H9 (cell line): ENCODE results near the gene TRAP1. TPM values are rescaled to one million over a fixed set of nuclear protein-coding genes. Genes with fewer than 3 reads are reported as not detected.

Experiments
- DNase-seq: peaks from one replicate; pipeline ENCODE4 v3.0.0-alpha.2; 2017
- H2AFZ ChIP-seq: one replicate; pipeline ENCODE4 v1.6.1; 2013; ENCODE audit warnings: mild to moderate bottlenecking, low read length, control low read depth, moderate library complexity
- H2AK5ac ChIP-seq: 2 replicates; pipeline ENCODE4 v1.6.1; 2013; ENCODE audit warnings: low read length, control low read depth, mixed read lengths; ENCODE audit not compliant: insufficient read length
- H2BK120ac ChIP-seq: one replicate; pipeline ENCODE4 v1.6.1; 2013; ENCODE audit warnings: low read depth, mild to moderate bottlenecking, low read length, control low read depth, inconsistent platforms; ENCODE audit not compliant: poor library complexity, severe bottlenecking
- H2BK12ac ChIP-seq: 2 replicates; pipeline ENCODE4 v1.6.1; 2013; ENCODE audit warnings: low read length, control low read depth, mixed read lengths, low read depth; ENCODE audit not compliant: insufficient read length
- H2BK15ac ChIP-seq: 2 replicates; pipeline ENCODE4 v1.6.1; 2013; ENCODE audit warnings: low read depth, low read length, control low read depth
- H2BK20ac ChIP-seq: one replicate; pipeline ENCODE4 v1.6.1; 2013; ENCODE audit warnings: low read depth, mild to moderate bottlenecking, low read length, control low read depth, inconsistent platforms; ENCODE audit not compliant: poor library complexity, severe bottlenecking
- H2BK5ac ChIP-seq: 2 replicates; pipeline ENCODE4 v1.6.1; 2013; ENCODE audit warnings: low read length, control low read depth, mixed read lengths; ENCODE audit not compliant: insufficient read length
- H3K14ac ChIP-seq: 2 replicates; pipeline ENCODE4 v1.6.1; 2013; ENCODE audit warnings: low read length, control low read depth; ENCODE audit not compliant: insufficient read depth
- H3K18ac ChIP-seq: 2 replicates; pipeline ENCODE4 v1.6.1; 2013; ENCODE audit warnings: low read depth, mild to moderate bottlenecking, mixed read lengths, low read length, control low read depth; ENCODE audit not compliant: insufficient read length
- H3K23ac ChIP-seq: 2 replicates; pipeline ENCODE4 v1.6.1; 2013; ENCODE audit warnings: low read length, control low read depth, mixed read lengths, low read depth; ENCODE audit not compliant: insufficient read length
- H3K23me2 ChIP-seq: 2 replicates; pipeline ENCODE4 v1.6.1; 2013; ENCODE audit warnings: low read depth, mild to moderate bottlenecking, mixed read lengths, low read length, control low read depth; ENCODE audit not compliant: insufficient read length, poor library complexity, severe bottlenecking
- H3K27ac ChIP-seq: 2 replicates; pipeline ENCODE4 v1.5.1; 2013; ENCODE audit warnings: low read length, control low read depth, mixed read lengths, low read depth; ENCODE audit not compliant: insufficient read length
- H3K27me3 ChIP-seq: 2 replicates; pipeline ENCODE4 v1.6.1; 2013; ENCODE audit warnings: low read length, control low read depth, inconsistent platforms; ENCODE audit not compliant: insufficient read depth
- H3K4ac ChIP-seq: 2 replicates; pipeline ENCODE4 v1.6.1; 2013; ENCODE audit warnings: low read depth, mild to moderate bottlenecking, control low read depth, inconsistent platforms, low read length, moderate library complexity
- H3K4me1 ChIP-seq: 2 replicates; pipeline ENCODE4 v1.6.1; 2013; ENCODE audit warnings: low read length, control low read depth, inconsistent platforms; ENCODE audit not compliant: insufficient read depth
- H3K4me2 ChIP-seq: 2 replicates; pipeline ENCODE4 v1.6.1; 2013; ENCODE audit warnings: low read length, control low read depth, mixed read lengths; ENCODE audit not compliant: insufficient read length, insufficient read depth
- H3K56ac ChIP-seq: 2 replicates; pipeline ENCODE4 v1.6.1; 2013; ENCODE audit warnings: low read depth, mild to moderate bottlenecking, mixed read lengths, low read length, control low read depth; ENCODE audit not compliant: insufficient read length
- H3K79me1 ChIP-seq: 2 replicates; pipeline ENCODE4 v1.6.1; 2013; ENCODE audit warnings: low read depth, mild to moderate bottlenecking, moderate library complexity, low read length, control low read depth, inconsistent platforms; ENCODE audit not compliant: insufficient read depth, poor library complexity, severe bottlenecking
- H3K79me2 ChIP-seq: 2 replicates; pipeline ENCODE4 v1.6.1; 2013; ENCODE audit warnings: low read length, control low read depth, inconsistent platforms; ENCODE audit not compliant: insufficient read depth
- H3K9ac ChIP-seq: 2 replicates; pipeline ENCODE4 v1.6.1; 2013; ENCODE audit warnings: low read length, control low read depth, mixed read lengths; ENCODE audit not compliant: insufficient read length; ENCODE audit errors: extremely low read depth
- H3K9me3 ChIP-seq: one replicate; pipeline ENCODE4 v1.6.1; 2013; ENCODE audit warnings: low read depth, low read length, inconsistent platforms; ENCODE audit not compliant: control insufficient read depth
- H3T11ph ChIP-seq: one replicate; pipeline ENCODE4 v1.6.1; 2013; ENCODE audit warnings: mild to moderate bottlenecking, low read length, control low read depth, inconsistent platforms
- H4K20me1 ChIP-seq: one replicate; pipeline ENCODE4 v1.6.1; 2013; ENCODE audit not compliant: control insufficient read depth, insufficient read length, insufficient read depth
- H4K5ac ChIP-seq: 2 replicates; pipeline ENCODE4 v1.6.1; 2013; ENCODE audit warnings: low read depth, mild to moderate bottlenecking, mixed read lengths, low read length, control low read depth; ENCODE audit not compliant: insufficient read length
- H4K8ac ChIP-seq: replicated peaks from 2 replicates; pipeline ENCODE4 v1.6.1; 2013; ENCODE audit warnings: low read length, control low read depth, mixed read lengths, low read depth; ENCODE audit not compliant: insufficient read length
- H4K91ac ChIP-seq: 2 replicates; pipeline ENCODE4 v1.6.1; 2013; ENCODE audit warnings: low read depth, mild to moderate bottlenecking, moderate library complexity, mixed read lengths, low read length, control low read depth; ENCODE audit not compliant: insufficient read length
- H3K27ac Mint-ChIP-seq, 3 experiments: 2 replicates in 2 of 3; 3 replicates in 1 of 3; pipeline ENCODE4 v1.8.0; 2020 to 2021; ENCODE audit warnings: mixed read lengths in 3 of 3, mild to moderate bottlenecking in 1 of 3, moderate library complexity in 1 of 3
- H3K27me3 Mint-ChIP-seq: 2 replicates; pipeline ENCODE4 v1.8.0; 2021; ENCODE audit warnings: low read depth, mild to moderate bottlenecking, moderate library complexity, mixed read lengths
- H3K36me3 Mint-ChIP-seq, 3 experiments: 2 replicates in 2 of 3; 3 replicates in 1 of 3; pipeline ENCODE4 v1.8.0; 2020 to 2021; ENCODE audit warnings: low read depth in 3 of 3, mixed read lengths in 3 of 3; ENCODE audit not compliant: insufficient read depth in 1 of 3
- H3K4me1 Mint-ChIP-seq, 2 experiments: 2 replicates each; pipeline ENCODE4 v1.8.0; 2020; ENCODE audit warnings: mixed read lengths in 2 of 2
- H3K4me3 Mint-ChIP-seq, 2 experiments: 2 replicates in 1 of 2; 3 replicates in 1 of 2; pipeline ENCODE4 v1.8.0; 2020 to 2021; ENCODE audit warnings: mild to moderate bottlenecking in 2 of 2, mixed read lengths in 2 of 2, moderate library complexity in 1 of 2
- H3K9me3 Mint-ChIP-seq, 2 experiments: 2 replicates in 1 of 2; 3 replicates in 1 of 2; pipeline ENCODE4 v1.8.0; 2020; ENCODE audit warnings: mild to moderate bottlenecking in 2 of 2, mixed read lengths in 2 of 2, moderate library complexity in 1 of 2
- WGBS: extraction: QIAGEN DNeasy Blood & Tissue Kit; methylation state at CpG from one replicate; pipeline ENCODE4 v1.1.7; 2013; ENCODE audit warnings: missing lambda C conversion rate, low lambda C conversion rate, mixed read lengths; ENCODE audit not compliant: insufficient read length; ENCODE audit errors: extremely low coverage; 5-methylcytosine and 5-hydroxymethylcytosine counted together
- total RNA-seq: library from RNA; stranded (reverse); gene quantifications from 2 replicates; pipeline ENCODE4 v1.2.1, GENCODE V29; 2021
- TF ChIP-seq, protein P1 (sequence below): fragments of 200-600 bp; sonication (generic); conservative IDR thresholded peaks from 3 replicates; pipeline ENCODE4 v1.8.0; 2021; ENCODE audit warnings: antibody characterized with exemption, mild to moderate bottlenecking

TRAP1 gene
- total RNA-seq, 1 experiment from 2014 or later: 211 TPM

DNA sequence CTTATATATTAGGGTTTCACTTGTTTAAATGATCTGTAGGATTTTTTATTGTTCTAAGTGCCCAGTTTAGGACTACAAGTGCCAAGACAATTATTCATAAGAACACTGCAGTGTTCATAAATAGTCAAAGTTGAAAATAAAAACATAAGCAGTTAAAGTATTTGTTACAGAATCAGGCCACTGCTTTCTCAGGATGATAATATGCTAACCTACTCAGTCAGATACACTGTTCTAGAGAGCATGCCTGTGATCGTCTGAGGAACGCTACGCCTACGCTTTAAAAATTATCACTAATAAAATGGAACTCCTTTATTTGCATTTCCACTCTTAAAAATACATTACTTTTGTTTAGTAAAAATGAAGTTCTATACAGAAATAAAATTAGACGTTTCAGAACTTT, 37.4 kb upstream of the TRAP1 start:
- H3K27me3 ChIP-seq: no peaks in the 10 kb centered on the region
- no peak overlapping the region for H2AFZ ChIP-seq
- no peak for DNase-seq
- H3K23ac ChIP-seq: no peak overlapping the region
- no peak overlapping the region for H3K27ac Mint-ChIP-seq
- H3K79me2 ChIP-seq: no peaks in the 10 kb centered on the region
- no peaks in the 10 kb centered on the region for H3K23me2 ChIP-seq
- H3K18ac ChIP-seq: no peak overlapping the region
- H2BK12ac ChIP-seq: no peak overlapping the region
- no peaks in the 10 kb centered on the region for H3K4me1 Mint-ChIP-seq
- H3K27ac ChIP-seq: no peak overlapping the region
- no peak overlapping the region for H3K4me2 ChIP-seq
- H2BK120ac ChIP-seq: no peak overlapping the region
- no peaks in the 10 kb centered on the region for H3K9me3 Mint-ChIP-seq
- no peak overlapping the region for H3K56ac ChIP-seq
- H2BK20ac ChIP-seq: no peak overlapping the region
- H3K36me3 Mint-ChIP-seq: peaks cover 20 to 68% (median 46%) of the 10 kb centered on the region in 3 experiments; a peak in 6 of 7 replicates
- no peaks in the 10 kb centered on the region for H3K9me3 ChIP-seq
- H3K9ac ChIP-seq: no peak overlapping the region
- H3K4me1 ChIP-seq: no peaks in the 10 kb centered on the region
- no peak overlapping the region for H2BK5ac ChIP-seq
- H4K8ac ChIP-seq: no peak overlapping the region
- H2BK15ac ChIP-seq: no peak overlapping the region
- H3K79me1 ChIP-seq: peaks cover 2% of the 10 kb centered on the region
- no peak overlapping the region for H2AK5ac ChIP-seq
- H4K91ac ChIP-seq: no peak overlapping the region
- TF ChIP-seq, protein P1, sequence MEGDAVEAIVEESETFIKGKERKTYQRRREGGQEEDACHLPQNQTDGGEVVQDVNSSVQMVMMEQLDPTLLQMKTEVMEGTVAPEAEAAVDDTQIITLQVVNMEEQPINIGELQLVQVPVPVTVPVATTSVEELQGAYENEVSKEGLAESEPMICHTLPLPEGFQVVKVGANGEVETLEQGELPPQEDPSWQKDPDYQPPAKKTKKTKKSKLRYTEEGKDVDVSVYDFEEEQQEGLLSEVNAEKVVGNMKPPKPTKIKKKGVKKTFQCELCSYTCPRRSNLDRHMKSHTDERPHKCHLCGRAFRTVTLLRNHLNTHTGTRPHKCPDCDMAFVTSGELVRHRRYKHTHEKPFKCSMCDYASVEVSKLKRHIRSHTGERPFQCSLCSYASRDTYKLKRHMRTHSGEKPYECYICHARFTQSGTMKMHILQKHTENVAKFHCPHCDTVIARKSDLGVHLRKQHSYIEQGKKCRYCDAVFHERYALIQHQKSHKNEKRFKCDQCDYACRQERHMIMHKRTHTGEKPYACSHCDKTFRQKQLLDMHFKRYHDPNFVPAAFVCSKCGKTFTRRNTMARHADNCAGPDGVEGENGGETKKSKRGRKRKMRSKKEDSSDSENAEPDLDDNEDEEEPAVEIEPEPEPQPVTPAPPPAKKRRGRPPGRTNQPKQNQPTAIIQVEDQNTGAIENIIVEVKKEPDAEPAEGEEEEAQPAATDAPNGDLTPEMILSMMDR: no peak
- no peaks in the 10 kb centered on the region for H3K27me3 Mint-ChIP-seq
- no peak overlapping the region for H4K5ac ChIP-seq
- no peaks in the 10 kb centered on the region for H4K20me1 ChIP-seq
- no peak overlapping the region for H3K4me3 Mint-ChIP-seq
- WGBS: no CpG with 5 or more reads among the region's 5 CpGs
- no peak overlapping the region for H3K14ac ChIP-seq
- H3T11ph ChIP-seq: no peak overlapping the region
- H3K4ac ChIP-seq: no peak overlapping the region
